H9 (cell line): ENCODE measurements around the gene RALY. TPM values are rescaled to one million over a fixed set of nuclear protein-coding genes. Genes with fewer than 3 reads are reported as not detected.

Experiments
- DNase-seq: peaks from one replicate; pipeline ENCODE4 v3.0.0-alpha.2; 2017
- H2AFZ ChIP-seq: one replicate; pipeline ENCODE4 v1.6.1; 2013; ENCODE audit warnings: mild to moderate bottlenecking, low read length, control low read depth, moderate library complexity
- H2AK5ac ChIP-seq: 2 replicates; pipeline ENCODE4 v1.6.1; 2013; ENCODE audit warnings: low read length, control low read depth, mixed read lengths; ENCODE audit not compliant: insufficient read length
- H2BK120ac ChIP-seq: one replicate; pipeline ENCODE4 v1.6.1; 2013; ENCODE audit warnings: low read depth, mild to moderate bottlenecking, low read length, control low read depth, inconsistent platforms; ENCODE audit not compliant: poor library complexity, severe bottlenecking
- H2BK12ac ChIP-seq: 2 replicates; pipeline ENCODE4 v1.6.1; 2013; ENCODE audit warnings: low read length, control low read depth, mixed read lengths, low read depth; ENCODE audit not compliant: insufficient read length
- H2BK15ac ChIP-seq: 2 replicates; pipeline ENCODE4 v1.6.1; 2013; ENCODE audit warnings: low read depth, low read length, control low read depth
- H2BK20ac ChIP-seq: one replicate; pipeline ENCODE4 v1.6.1; 2013; ENCODE audit warnings: low read depth, mild to moderate bottlenecking, low read length, control low read depth, inconsistent platforms; ENCODE audit not compliant: poor library complexity, severe bottlenecking
- H2BK5ac ChIP-seq: 2 replicates; pipeline ENCODE4 v1.6.1; 2013; ENCODE audit warnings: low read length, control low read depth, mixed read lengths; ENCODE audit not compliant: insufficient read length
- H3K14ac ChIP-seq: 2 replicates; pipeline ENCODE4 v1.6.1; 2013; ENCODE audit warnings: low read length, control low read depth; ENCODE audit not compliant: insufficient read depth
- H3K18ac ChIP-seq: 2 replicates; pipeline ENCODE4 v1.6.1; 2013; ENCODE audit warnings: low read depth, mild to moderate bottlenecking, mixed read lengths, low read length, control low read depth; ENCODE audit not compliant: insufficient read length
- H3K23ac ChIP-seq: 2 replicates; pipeline ENCODE4 v1.6.1; 2013; ENCODE audit warnings: low read length, control low read depth, mixed read lengths, low read depth; ENCODE audit not compliant: insufficient read length
- H3K23me2 ChIP-seq: 2 replicates; pipeline ENCODE4 v1.6.1; 2013; ENCODE audit warnings: low read depth, mild to moderate bottlenecking, mixed read lengths, low read length, control low read depth; ENCODE audit not compliant: insufficient read length, poor library complexity, severe bottlenecking
- H3K27ac ChIP-seq: 2 replicates; pipeline ENCODE4 v1.5.1; 2013; ENCODE audit warnings: low read length, control low read depth, mixed read lengths, low read depth; ENCODE audit not compliant: insufficient read length
- H3K27me3 ChIP-seq: 2 replicates; pipeline ENCODE4 v1.6.1; 2013; ENCODE audit warnings: low read length, control low read depth, inconsistent platforms; ENCODE audit not compliant: insufficient read depth
- H3K4ac ChIP-seq: 2 replicates; pipeline ENCODE4 v1.6.1; 2013; ENCODE audit warnings: low read depth, mild to moderate bottlenecking, control low read depth, inconsistent platforms, low read length, moderate library complexity
- H3K4me1 ChIP-seq: 2 replicates; pipeline ENCODE4 v1.6.1; 2013; ENCODE audit warnings: low read length, control low read depth, inconsistent platforms; ENCODE audit not compliant: insufficient read depth
- H3K4me2 ChIP-seq: 2 replicates; pipeline ENCODE4 v1.6.1; 2013; ENCODE audit warnings: low read length, control low read depth, mixed read lengths; ENCODE audit not compliant: insufficient read length, insufficient read depth
- H3K56ac ChIP-seq: 2 replicates; pipeline ENCODE4 v1.6.1; 2013; ENCODE audit warnings: low read depth, mild to moderate bottlenecking, mixed read lengths, low read length, control low read depth; ENCODE audit not compliant: insufficient read length
- H3K79me1 ChIP-seq: 2 replicates; pipeline ENCODE4 v1.6.1; 2013; ENCODE audit warnings: low read depth, mild to moderate bottlenecking, moderate library complexity, low read length, control low read depth, inconsistent platforms; ENCODE audit not compliant: insufficient read depth, poor library complexity, severe bottlenecking
- H3K79me2 ChIP-seq: 2 replicates; pipeline ENCODE4 v1.6.1; 2013; ENCODE audit warnings: low read length, control low read depth, inconsistent platforms; ENCODE audit not compliant: insufficient read depth
- H3K9ac ChIP-seq: 2 replicates; pipeline ENCODE4 v1.6.1; 2013; ENCODE audit warnings: low read length, control low read depth, mixed read lengths; ENCODE audit not compliant: insufficient read length; ENCODE audit errors: extremely low read depth
- H3K9me3 ChIP-seq: one replicate; pipeline ENCODE4 v1.6.1; 2013; ENCODE audit warnings: low read depth, low read length, inconsistent platforms; ENCODE audit not compliant: control insufficient read depth
- H3T11ph ChIP-seq: one replicate; pipeline ENCODE4 v1.6.1; 2013; ENCODE audit warnings: mild to moderate bottlenecking, low read length, control low read depth, inconsistent platforms
- H4K20me1 ChIP-seq: one replicate; pipeline ENCODE4 v1.6.1; 2013; ENCODE audit not compliant: control insufficient read depth, insufficient read length, insufficient read depth
- H4K5ac ChIP-seq: 2 replicates; pipeline ENCODE4 v1.6.1; 2013; ENCODE audit warnings: low read depth, mild to moderate bottlenecking, mixed read lengths, low read length, control low read depth; ENCODE audit not compliant: insufficient read length
- H4K8ac ChIP-seq: replicated peaks from 2 replicates; pipeline ENCODE4 v1.6.1; 2013; ENCODE audit warnings: low read length, control low read depth, mixed read lengths, low read depth; ENCODE audit not compliant: insufficient read length
- H4K91ac ChIP-seq: 2 replicates; pipeline ENCODE4 v1.6.1; 2013; ENCODE audit warnings: low read depth, mild to moderate bottlenecking, moderate library complexity, mixed read lengths, low read length, control low read depth; ENCODE audit not compliant: insufficient read length
- H3K27ac Mint-ChIP-seq, 3 experiments: 2 replicates in 2 of 3; 3 replicates in 1 of 3; pipeline ENCODE4 v1.8.0; 2020 to 2021; ENCODE audit warnings: mixed read lengths in 3 of 3, mild to moderate bottlenecking in 1 of 3, moderate library complexity in 1 of 3
- H3K27me3 Mint-ChIP-seq: 2 replicates; pipeline ENCODE4 v1.8.0; 2021; ENCODE audit warnings: low read depth, mild to moderate bottlenecking, moderate library complexity, mixed read lengths
- H3K36me3 Mint-ChIP-seq, 3 experiments: 2 replicates in 2 of 3; 3 replicates in 1 of 3; pipeline ENCODE4 v1.8.0; 2020 to 2021; ENCODE audit warnings: low read depth in 3 of 3, mixed read lengths in 3 of 3; ENCODE audit not compliant: insufficient read depth in 1 of 3
- H3K4me1 Mint-ChIP-seq, 2 experiments: 2 replicates each; pipeline ENCODE4 v1.8.0; 2020; ENCODE audit warnings: mixed read lengths in 2 of 2
- H3K4me3 Mint-ChIP-seq, 2 experiments: 2 replicates in 1 of 2; 3 replicates in 1 of 2; pipeline ENCODE4 v1.8.0; 2020 to 2021; ENCODE audit warnings: mild to moderate bottlenecking in 2 of 2, mixed read lengths in 2 of 2, moderate library complexity in 1 of 2
- H3K9me3 Mint-ChIP-seq, 2 experiments: 2 replicates in 1 of 2; 3 replicates in 1 of 2; pipeline ENCODE4 v1.8.0; 2020; ENCODE audit warnings: mild to moderate bottlenecking in 2 of 2, mixed read lengths in 2 of 2, moderate library complexity in 1 of 2
- CTCF ChIP-seq: fragments of 200-600 bp; sonication (generic); conservative IDR thresholded peaks from 3 replicates; pipeline ENCODE4 v1.8.0; 2021; ENCODE audit warnings: antibody characterized with exemption, mild to moderate bottlenecking
- WGBS: extraction: QIAGEN DNeasy Blood & Tissue Kit; methylation state at CpG from one replicate; pipeline ENCODE4 v1.1.7; 2013; ENCODE audit warnings: missing lambda C conversion rate, low lambda C conversion rate, mixed read lengths; ENCODE audit not compliant: insufficient read length; ENCODE audit errors: extremely low coverage; 5-methylcytosine and 5-hydroxymethylcytosine counted together
- total RNA-seq: library from RNA; stranded (reverse); gene quantifications from 2 replicates; pipeline ENCODE4 v1.2.1, GENCODE V29; 2021

Gene RALY
- total RNA-seq, 1 experiment from 2014 or later: 199 TPM

DNA sequence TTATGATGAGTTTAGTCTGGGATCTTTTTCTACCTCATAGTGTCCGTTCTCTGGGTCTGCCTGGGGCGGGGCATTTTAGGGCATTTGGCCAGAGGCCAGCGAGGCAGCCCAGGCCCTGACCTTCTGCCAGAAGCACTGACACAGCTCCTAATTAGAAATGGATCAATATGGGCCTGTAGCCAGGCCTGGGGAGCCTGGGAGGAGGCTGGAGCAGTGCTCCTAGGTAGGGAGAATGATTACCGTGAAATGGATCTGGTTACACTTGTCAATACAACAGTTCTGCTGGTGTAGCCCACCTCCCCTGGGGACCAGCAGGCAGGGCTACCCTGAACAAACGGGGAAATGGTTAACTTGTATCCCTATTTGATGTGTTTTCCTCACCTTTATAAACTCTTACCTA lies 23.0 kb downstream of the RALY start:
- Histone ChIP-seq H3K79me1 (peaks cover 3% of the 10 kb centered on the region), H4K91ac (no peak overlapping the region), H4K8ac (no peak overlapping the region), H3K23ac (no peak overlapping the region), H2BK20ac (no peak overlapping the region), H3K4me2 (no peak overlapping the region), H2BK5ac (no peak overlapping the region), H3K4me1 (peaks cover 7% of the 10 kb centered on the region; the same call in 1 of the 2 replicates), H2AK5ac (no peak overlapping the region), H4K5ac (no peak overlapping the region), H3K27ac (no peak overlapping the region), H3K4ac (no peak overlapping the region), H3K18ac (no peak overlapping the region), H3T11ph (no peak overlapping the region), H2AFZ (no peak overlapping the region), H3K9me3 (no peaks in the 10 kb centered on the region), H3K14ac (no peak overlapping the region), H3K56ac (no peak overlapping the region), H3K23me2 (no peaks in the 10 kb centered on the region), H2BK12ac (no peak overlapping the region), H2BK15ac (no peak overlapping the region), H3K9ac (no peak overlapping the region), H4K20me1 (no peaks in the 10 kb centered on the region), H2BK120ac (no peak overlapping the region), H3K27me3 (no peaks in the 10 kb centered on the region), H3K79me2 (peaks cover 22% of the 10 kb centered on the region; the same call in 1 of the 2 replicates)
- Mint-ChIP-seq H3K4me1 (peaks cover 66 to 72% of the 10 kb centered on the region in 2 experiments), H3K27ac (peak overlapping the region in 1 of 3 experiments; percentile 71; a peak in 4 of 7 replicates), H3K9me3 (no peaks in the 10 kb centered on the region; a peak in 1 of 5 replicates), H3K4me3 (no peak overlapping the region), H3K27me3 (no peaks in the 10 kb centered on the region), H3K36me3 (peaks cover 3 to 7% (median 6%) of the 10 kb centered on the region in 3 experiments)
- no peak for DNase-seq
- no CpG with 5 or more reads among the region's 5 CpGs for WGBS
- no peak for TF ChIP-seq CTCF
